D721Med (cell line): Measurements from ENCODE around the gene CEMIP2.
"Not testable (repeated sequence)": the region's sequence is repeated elsewhere in the genome, so short reads cannot be mapped to it uniquely, and the experiment has no call there.

Experiments used
- DNase-seq: peaks from one replicate; pipeline ENCODE4 v3.0.0; 2011; ENCODE audit warnings: low spot score; ENCODE audit not compliant: insufficient read length
- FAIRE-seq: peaks from 2 replicates; lab custom pipeline; 2011; peaks lifted over from hg19 to GRCh38; lab: Jason Lieb, UNC
- CTCF ChIP-seq: IDR thresholded peaks from 2 replicates; pipeline ENCODE4 v1.5.1; 2012; ENCODE audit warnings: mild to moderate bottlenecking, control low read depth; ENCODE audit not compliant: insufficient read depth; ENCODE audit errors: missing control alignments

CEMIP2 gene

GRCh38 chr9:71697882-71698281 is 70.4 kb downstream of the CEMIP2 start:
- DNase-seq = no peak
- TF ChIP-seq CTCF = no peak
- no peak for FAIRE-seq

- DNase-seq = no peak
- TF ChIP-seq CTCF = no peak
- no peak for FAIRE-seq
Observed at GRCh38 chr9:71694332-71694731, 74.0 kb downstream of the CEMIP2 start.

GRCh38 chr9:71693607-71694006 is 74.7 kb downstream of the CEMIP2 start:
- no peak for TF ChIP-seq CTCF
- FAIRE-seq (no peak), DNase-seq (no peak)

- no peak for DNase-seq
- no peak for FAIRE-seq
- TF ChIP-seq CTCF = no peak
Observed at GRCh38 chr9:71692337-71692736, 76.0 kb downstream of the CEMIP2 start.

GRCh38 chr9:71691576-71691975 is 76.7 kb downstream of the CEMIP2 start:
- DNase-seq, FAIRE-seq: not testable (repeated sequence)

- DNase-seq (no peak), FAIRE-seq (no peak)
Observed at GRCh38 chr9:71690689-71691435, 77.5 kb downstream of the CEMIP2 start.

GRCh38 chr9:71690063-71690688 is 78.1 kb downstream of the CEMIP2 start:
- TF ChIP-seq CTCF = no peak
- FAIRE-seq (no peak), DNase-seq (no peak)

More at GRCh38 chr9:71690689-71691435, 77.5 kb downstream of the CEMIP2 start:
- no peak for TF ChIP-seq CTCF
